H1 (cell line): Measurements from ENCODE around the gene SLC38A7. TPM values are rescaled to one million over a fixed set of nuclear protein-coding genes. Genes with fewer than 3 reads are reported as not detected.
A peak's percentile ranks its signal among the peaks of the same experiment; 100 is the strongest.

ENCODE experiments used
- BCL11A ChIP-seq, 2 experiments: IDR thresholded peaks; one replicate each; pipeline ENCODE4 v1.6.1; 2011; ENCODE audit warnings: low read depth in 2 of 2, low read length in 2 of 2, mild to moderate bottlenecking in 2 of 2
- CBX5 ChIP-seq: fragments of 300-800, 300-1000 bp; sonication (generic); IDR thresholded peaks from 2 replicates; pipeline ENCODE4 v1.7.1; 2016; ENCODE audit warnings: antibody characterized with exemption, low read length, low read depth
- EGR1 ChIP-seq: IDR thresholded peaks from 2 replicates; pipeline ENCODE4 v1.6.1; 2011; ENCODE audit warnings: low read depth, low read length, borderline replicate concordance
- FOSL1 ChIP-seq: IDR thresholded peaks from 2 replicates; pipeline ENCODE4 v1.6.1; 2011; ENCODE audit warnings: mild to moderate bottlenecking, low read depth, low read length, moderate library complexity; ENCODE audit not compliant: insufficient read depth
- GTF2F1 ChIP-seq: IDR thresholded peaks from 2 replicates; pipeline ENCODE4 v1.6.1; 2012; ENCODE audit warnings: low read depth, low read length, improper control_type of control experiment, borderline replicate concordance
- HDAC6 ChIP-seq: IDR thresholded peaks from one replicate; pipeline ENCODE4 v1.7.1; 2012; ENCODE audit warnings: low read depth, mild to moderate bottlenecking, inconsistent platforms, low read length, moderate library complexity
- JUND ChIP-seq: IDR thresholded peaks from 2 replicates; pipeline ENCODE4 v1.6.1; 2011; ENCODE audit warnings: mild to moderate bottlenecking, improper control_type of control experiment, low read length
- KDM5A ChIP-seq: fragments of 200-600 bp; IDR thresholded peaks from 2 replicates; pipeline ENCODE4 v1.7.1; 2012; ENCODE audit warnings: mild to moderate bottlenecking, low read length, inconsistent platforms, mixed read lengths
- NANOG ChIP-seq: IDR thresholded peaks from 2 replicates; pipeline ENCODE4 v1.6.1; 2011; ENCODE audit warnings: low read length, low read depth, mild to moderate bottlenecking, inconsistent platforms; ENCODE audit not compliant: insufficient read depth, poor library complexity, severe bottlenecking
- POLR2A ChIP-seq, 2 experiments: IDR thresholded peaks; 1 replicate in 1 of 2; 2 replicates in 1 of 2; pipeline ENCODE4 v1.6.1; 2011; ENCODE audit warnings: low read depth in 2 of 2, low read length in 2 of 2, mild to moderate bottlenecking in 2 of 2; ENCODE audit errors: control extremely low read depth in 1 of 2
- POLR2AphosphoS5 ChIP-seq: IDR thresholded peaks from 2 replicates; pipeline ENCODE4 v1.6.1; 2011; ENCODE audit warnings: low read depth, low read length
- POU5F1 ChIP-seq: IDR thresholded peaks from 2 replicates; pipeline ENCODE4 v1.6.1; 2011; ENCODE audit warnings: low read depth, mild to moderate bottlenecking, low read length, moderate library complexity
- RAD21 ChIP-seq, 2 experiments: IDR thresholded peaks in 1 of 2; conservative IDR thresholded peaks in 1 of 2; 2 replicates each; pipeline ENCODE4 v1.6.1; 2011; ENCODE audit warnings: low read depth in 2 of 2, low read length in 2 of 2, improper control_type of control experiment in 1 of 2, inconsistent platforms in 1 of 2, mild to moderate bottlenecking in 1 of 2, moderate library complexity in 1 of 2
- SIN3A ChIP-seq, 2 experiments: IDR thresholded peaks in 1 of 2; conservative IDR thresholded peaks in 1 of 2; 2 replicates each; pipeline ENCODE4 v1.6.1; 2011 to 2012; ENCODE audit warnings: low read length in 2 of 2, improper control_type of control experiment in 1 of 2, low read depth in 1 of 2, mild to moderate bottlenecking in 1 of 2
- SIRT6 ChIP-seq: IDR thresholded peaks from one replicate; pipeline ENCODE4 v1.7.1; 2012; ENCODE audit warnings: low read length, inconsistent platforms
- TAF7 ChIP-seq: optimal IDR thresholded peaks from 2 replicates; pipeline ENCODE3; 2011; ENCODE audit warnings: low read depth, mild to moderate bottlenecking, inconsistent platforms, low read length, moderate library complexity, borderline replicate concordance
- TBP ChIP-seq: IDR thresholded peaks from 2 replicates; pipeline ENCODE4 v1.6.1; 2011; ENCODE audit warnings: low read depth, low read length, improper control_type of control experiment
- TEAD4 ChIP-seq: IDR thresholded peaks from 2 replicates; pipeline ENCODE4 v1.6.1; 2012; ENCODE audit warnings: low read depth, low read length, inconsistent platforms, mixed read lengths
- YY1 ChIP-seq: IDR thresholded peaks from 2 replicates; pipeline ENCODE4 v1.6.1; 2011; ENCODE audit warnings: low read depth, mild to moderate bottlenecking, low read length
- polyA plus RNA-seq, 7 experiments: library from polyadenylated mRNA; depleted of rRNA in 3 of 7; stranded (reverse) in 5 of 7; unstranded in 2 of 7; fragments of >200 nt in 5 of 7; fragments of 200-250 nt in 2 of 7; gene quantifications; 1 replicate in 5 of 7; 2 replicates in 1 of 7; 4 replicates in 1 of 7; pipeline versions ENCODE4 v1.2.1 to v1.2.3, GENCODE V29; 2011 to 2013; ENCODE audit warnings: missing spikeins in 2 of 7, mixed read lengths in 2 of 7
- total RNA-seq: library from RNA; stranded (reverse); fragmentation: NEBNext Ultra II Directional; extraction: Animal tissue kit (Norgen Biotek cat#: 25700); gene quantifications from 2 replicates; pipeline ENCODE4 v1.2.1, GENCODE V29; 2021
- TF ChIP-seq, protein P1 (sequence below), 3 experiments: IDR thresholded peaks; 1 replicate in 2 of 3; 2 replicates in 1 of 3; pipeline versions ENCODE4 v1.5.1 to v1.6.1; 2011; ENCODE audit warnings: low read length in 3 of 3, mild to moderate bottlenecking in 3 of 3, inconsistent platforms in 2 of 3, low read depth in 1 of 3, moderate library complexity in 1 of 3; ENCODE audit not compliant: insufficient read depth in 1 of 3; ENCODE audit errors: control extremely low read depth in 1 of 3
- TF ChIP-seq, protein P2 (sequence below): IDR thresholded peaks from 2 replicates; pipeline ENCODE4 v1.6.1; 2012; ENCODE audit warnings: inconsistent platforms

SLC38A7 gene
- total and polyA plus RNA-seq, 2 of the 8 experiments (the other 6 are each of a cell fraction or from before 2014, with no cell fraction given), result 26.7 to 28.0 TPM

DNA sequence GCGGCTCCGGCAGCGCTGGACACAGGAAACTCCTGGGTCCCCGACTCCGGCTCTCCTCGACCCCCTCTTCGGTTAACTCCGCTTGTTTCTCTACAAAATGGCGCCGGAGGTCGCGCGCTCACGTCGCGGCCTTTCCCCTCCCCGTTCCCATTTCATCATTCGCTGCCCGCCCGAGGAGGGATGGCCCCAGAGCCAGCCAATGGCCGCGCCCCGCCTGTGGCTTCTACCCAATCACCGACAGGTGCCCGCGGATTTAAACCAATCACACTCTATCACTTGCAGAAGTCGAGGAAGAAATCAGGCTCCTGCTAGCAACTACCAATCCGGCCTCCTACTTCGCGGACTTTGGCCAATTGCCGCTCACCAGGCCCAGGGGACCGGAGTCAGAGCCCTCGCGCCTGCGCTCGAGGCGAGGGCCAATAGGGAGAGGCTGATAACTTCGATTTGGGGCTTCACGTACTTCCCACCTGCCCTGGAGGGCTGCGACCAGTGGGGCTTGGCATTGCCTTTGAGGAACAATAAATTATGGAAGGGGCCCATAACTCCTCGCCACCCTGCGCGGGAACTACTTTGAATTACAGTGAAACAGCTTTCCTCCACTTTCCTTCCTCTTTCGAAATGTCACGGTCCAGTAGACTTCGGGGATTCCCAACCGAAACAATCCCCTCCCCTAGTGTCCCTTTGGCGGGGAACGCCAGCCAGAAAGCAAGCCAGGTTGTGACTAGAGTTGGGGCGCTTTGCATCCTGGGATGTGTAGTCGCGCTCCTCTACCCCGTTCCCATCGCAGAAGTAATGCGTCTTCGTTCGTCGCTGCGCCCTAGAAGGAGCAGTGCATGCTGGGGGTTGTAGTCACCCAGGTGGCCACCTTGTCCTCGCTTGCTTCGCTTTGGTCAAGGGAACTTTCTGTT lies 54.6 kb downstream of the SLC38A7 start, which contains the start of gene CNOT1 (continued):
- TF ChIP-seq TAF7, result peak; percentile 72
- TF ChIP-seq KDM5A, result no peak
- 0 out of 2 replicates have a peak, but pooled peaks have one; percentile 54 for TF ChIP-seq GTF2F1
- TF ChIP-seq FOSL1, result no peak
- TF ChIP-seq TBP, result peak; percentile 86
- peak in 1 of 2 experiments; percentile 74; a peak in 2 of 4 replicates for TF ChIP-seq SIN3A (conservative IDR thresholded peaks at IDR 0.05 in 1 of 2, IDR thresholded peaks at IDR 0.05 in 1 of 2; ENCODE audit: low read depth in 1 of 2, low read length in 2 of 2)
- TF ChIP-seq EGR1, result no peak
- TF ChIP-seq, protein P1, sequence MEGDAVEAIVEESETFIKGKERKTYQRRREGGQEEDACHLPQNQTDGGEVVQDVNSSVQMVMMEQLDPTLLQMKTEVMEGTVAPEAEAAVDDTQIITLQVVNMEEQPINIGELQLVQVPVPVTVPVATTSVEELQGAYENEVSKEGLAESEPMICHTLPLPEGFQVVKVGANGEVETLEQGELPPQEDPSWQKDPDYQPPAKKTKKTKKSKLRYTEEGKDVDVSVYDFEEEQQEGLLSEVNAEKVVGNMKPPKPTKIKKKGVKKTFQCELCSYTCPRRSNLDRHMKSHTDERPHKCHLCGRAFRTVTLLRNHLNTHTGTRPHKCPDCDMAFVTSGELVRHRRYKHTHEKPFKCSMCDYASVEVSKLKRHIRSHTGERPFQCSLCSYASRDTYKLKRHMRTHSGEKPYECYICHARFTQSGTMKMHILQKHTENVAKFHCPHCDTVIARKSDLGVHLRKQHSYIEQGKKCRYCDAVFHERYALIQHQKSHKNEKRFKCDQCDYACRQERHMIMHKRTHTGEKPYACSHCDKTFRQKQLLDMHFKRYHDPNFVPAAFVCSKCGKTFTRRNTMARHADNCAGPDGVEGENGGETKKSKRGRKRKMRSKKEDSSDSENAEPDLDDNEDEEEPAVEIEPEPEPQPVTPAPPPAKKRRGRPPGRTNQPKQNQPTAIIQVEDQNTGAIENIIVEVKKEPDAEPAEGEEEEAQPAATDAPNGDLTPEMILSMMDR (IDR thresholded peaks at IDR 0.05; ENCODE audit: control extremely low read depth in 1 of 3, insufficient read depth in 1 of 3, low read depth in 1 of 3, low read length in 3 of 3), result no peak
- TF ChIP-seq NANOG, result no peak
- TF ChIP-seq, protein P2, sequence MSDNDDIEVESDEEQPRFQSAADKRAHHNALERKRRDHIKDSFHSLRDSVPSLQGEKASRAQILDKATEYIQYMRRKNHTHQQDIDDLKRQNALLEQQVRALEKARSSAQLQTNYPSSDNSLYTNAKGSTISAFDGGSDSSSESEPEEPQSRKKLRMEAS, result peak; percentile 90
- peak; percentile 89 for TF ChIP-seq POLR2AphosphoS5
- TF ChIP-seq SIRT6, result no peak
- no peak for TF ChIP-seq HDAC6
- no peak for TF ChIP-seq JUND
- TF ChIP-seq POLR2A (IDR thresholded peaks at IDR 0.05; ENCODE audit: control extremely low read depth in 1 of 2, low read depth in 2 of 2, low read length in 2 of 2), result peak; percentile 77 to 94
- no peak for TF ChIP-seq TEAD4
- TF ChIP-seq POU5F1, result no peak
- no peak for TF ChIP-seq BCL11A (IDR thresholded peaks at IDR 0.05; ENCODE audit: low read depth in 2 of 2, low read length in 2 of 2)
- TF ChIP-seq CBX5, result no peak
- peak; percentile 96 for TF ChIP-seq YY1
- no peak for TF ChIP-seq RAD21 (IDR thresholded peaks at IDR 0.05 in 1 of 2, conservative IDR thresholded peaks at IDR 0.05 in 1 of 2; ENCODE audit: low read depth in 2 of 2, low read length in 2 of 2)
